ENCODE results near the gene ENHO.

The ENHO gene

GRCh38 chr9:34524349-34524748, 1.6 kb upstream of the ENHO start:
- DNase-seq (ENCODE audit: low spot score), result no peak

- no peak for DNase-seq (ENCODE audit: low spot score)
Measured at GRCh38 chr9:34522091-34522887, 501 bp downstream of the ENHO start.

- no peak for DNase-seq (ENCODE audit: low spot score)
Measured at GRCh38 chr9:34521406-34522045, 1.3 kb downstream of the ENHO start.

GRCh38 chr9:34520505-34521385, 2.0 kb downstream of the ENHO start:
- no peak for DNase-seq (ENCODE audit: low spot score)

DNA sequence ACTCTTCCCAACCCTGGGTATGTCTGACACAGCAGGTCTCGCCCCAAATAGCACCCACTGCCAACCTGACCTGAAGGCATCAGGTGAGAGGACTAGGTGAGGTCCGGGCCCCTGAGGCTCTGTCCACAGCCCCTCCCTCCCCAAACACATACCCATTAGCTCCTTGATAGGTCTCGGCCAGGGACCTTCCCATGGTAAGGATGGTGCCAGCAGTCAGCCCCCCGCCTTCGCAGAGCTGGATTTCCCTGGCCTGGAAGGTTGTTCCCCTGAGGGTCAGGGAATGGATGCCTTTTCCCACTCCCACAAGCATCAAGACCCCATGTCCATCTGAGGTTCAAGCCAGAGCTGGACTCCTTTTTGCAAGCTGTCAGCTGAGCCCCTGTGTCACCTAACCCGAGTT, 2.7 kb downstream of the ENHO start:
- no peak for DNase-seq (ENCODE audit: low spot score)

DNA sequence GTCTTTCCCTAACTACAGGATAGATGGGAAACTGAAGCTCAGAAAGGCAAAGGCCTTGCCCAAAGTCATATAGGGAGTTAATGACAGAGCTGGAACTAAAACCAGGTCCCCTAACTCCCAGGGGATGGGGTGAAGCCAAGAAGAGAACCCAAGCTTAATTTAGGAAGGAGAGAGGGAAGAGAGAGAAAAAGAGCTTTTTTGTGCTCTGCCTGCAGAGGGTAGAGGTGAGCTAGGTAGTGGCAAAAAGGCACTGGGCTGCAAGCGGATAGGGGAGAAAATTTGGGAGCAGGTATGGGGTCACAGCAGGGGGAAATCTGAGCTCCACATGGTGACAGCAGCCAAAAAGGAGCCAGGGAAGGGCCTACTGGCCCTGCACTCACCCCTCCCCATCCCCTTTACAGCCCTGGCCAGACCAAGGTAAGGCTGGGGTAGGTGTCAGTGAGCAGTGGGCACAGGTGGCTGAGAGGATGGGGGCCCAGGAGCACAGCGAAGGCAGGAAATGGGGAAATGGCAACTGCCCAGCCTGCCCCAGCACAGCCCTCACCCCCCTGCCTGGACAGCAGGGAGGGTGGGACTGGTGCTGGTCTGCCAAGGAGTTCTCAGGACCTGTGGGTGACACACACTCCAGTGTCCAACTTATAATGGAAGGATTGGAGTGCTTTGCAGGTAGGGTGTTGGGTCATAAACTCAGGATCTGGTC, 3.3 kb downstream of the ENHO start:
- no peak for DNase-seq (ENCODE audit: low spot score)

DNA sequence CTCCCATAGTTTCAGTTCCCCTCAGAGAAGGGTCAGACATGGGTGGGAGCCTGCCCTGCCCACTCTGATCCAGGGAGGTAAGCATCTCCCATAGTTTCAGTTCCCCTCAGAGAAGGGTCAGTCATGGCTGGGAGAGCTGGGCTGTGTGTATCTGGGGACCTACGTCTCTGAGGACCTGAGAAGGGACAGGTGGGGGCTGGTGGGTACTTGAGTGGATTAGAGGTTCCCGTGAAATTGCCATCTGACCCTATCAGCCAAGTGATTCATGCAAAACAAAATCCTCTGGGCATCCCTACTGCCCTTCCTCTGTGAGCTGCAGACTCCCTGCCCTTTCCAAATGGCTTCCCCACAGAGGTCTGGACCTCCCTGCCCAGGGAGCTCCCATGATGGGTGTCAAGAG, 3.9 kb downstream of the ENHO start:
- DNase-seq (ENCODE audit: low spot score), result no peak

DNA sequence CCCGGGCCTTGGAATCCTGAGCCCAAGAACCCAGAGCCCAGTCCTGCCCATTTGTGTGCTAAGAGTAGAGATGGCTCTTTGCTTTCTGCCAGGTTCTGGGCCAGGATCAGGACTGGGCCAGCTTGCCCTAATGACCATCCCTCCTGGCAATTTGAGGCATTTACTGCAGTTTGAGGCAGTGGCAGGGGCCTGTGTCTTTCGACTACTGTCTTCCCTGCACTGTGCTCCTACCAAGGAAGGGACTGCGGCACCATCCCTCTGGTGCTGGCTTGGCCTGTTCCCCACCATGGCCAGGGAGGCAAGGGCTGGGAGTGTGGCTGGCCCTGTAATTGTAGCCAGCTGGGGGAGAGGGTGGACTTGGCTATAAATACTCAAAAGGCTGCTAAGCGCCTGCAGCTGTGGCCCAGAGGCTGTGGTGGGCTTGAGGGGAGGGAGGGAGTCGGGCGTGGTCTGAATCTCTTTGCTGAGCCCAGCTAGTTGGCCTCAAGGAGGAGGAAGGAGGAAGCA, 4.6 kb downstream of the ENHO start:
- no peak for DNase-seq (ENCODE audit: low spot score)

DNA sequence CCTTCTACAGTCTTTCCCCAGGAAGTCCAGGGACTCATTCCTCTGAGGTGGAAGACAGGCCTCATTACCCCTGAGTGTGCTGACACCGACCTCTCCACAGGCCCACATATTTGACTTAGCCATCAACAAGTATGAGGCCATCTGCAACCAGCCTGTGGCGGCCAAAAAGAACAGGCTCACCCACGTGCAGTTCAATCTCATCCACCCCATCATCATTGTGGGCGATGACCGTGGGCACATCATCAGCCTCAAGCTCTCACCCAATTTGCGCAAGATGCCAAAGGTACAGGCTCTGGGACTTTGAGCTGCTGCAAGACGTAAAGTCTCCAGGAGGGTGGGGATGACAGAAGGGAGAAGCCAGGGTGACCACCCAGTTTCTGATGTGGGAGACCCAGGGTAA, 5.6 kb downstream of the ENHO start:
- no peak for DNase-seq (ENCODE audit: low spot score)

GRCh38 chr9:34515959-34516358, 6.8 kb downstream of the ENHO start:
- DNase-seq (ENCODE audit: low spot score), result no peak

GRCh38 chr9:34514816-34515215, 8.0 kb downstream of the ENHO start:
- no peak for DNase-seq (ENCODE audit: low spot score)

GRCh38 chr9:34514401-34514800, 8.4 kb downstream of the ENHO start:
- no peak for DNase-seq (ENCODE audit: low spot score)

GRCh38 chr9:34513567-34514214, 9.1 kb downstream of the ENHO start:
- no peak for DNase-seq (ENCODE audit: low spot score)

GRCh38 chr9:34512131-34513078, 10.4 kb downstream of the ENHO start:
- no peak for DNase-seq (ENCODE audit: low spot score)

DNA sequence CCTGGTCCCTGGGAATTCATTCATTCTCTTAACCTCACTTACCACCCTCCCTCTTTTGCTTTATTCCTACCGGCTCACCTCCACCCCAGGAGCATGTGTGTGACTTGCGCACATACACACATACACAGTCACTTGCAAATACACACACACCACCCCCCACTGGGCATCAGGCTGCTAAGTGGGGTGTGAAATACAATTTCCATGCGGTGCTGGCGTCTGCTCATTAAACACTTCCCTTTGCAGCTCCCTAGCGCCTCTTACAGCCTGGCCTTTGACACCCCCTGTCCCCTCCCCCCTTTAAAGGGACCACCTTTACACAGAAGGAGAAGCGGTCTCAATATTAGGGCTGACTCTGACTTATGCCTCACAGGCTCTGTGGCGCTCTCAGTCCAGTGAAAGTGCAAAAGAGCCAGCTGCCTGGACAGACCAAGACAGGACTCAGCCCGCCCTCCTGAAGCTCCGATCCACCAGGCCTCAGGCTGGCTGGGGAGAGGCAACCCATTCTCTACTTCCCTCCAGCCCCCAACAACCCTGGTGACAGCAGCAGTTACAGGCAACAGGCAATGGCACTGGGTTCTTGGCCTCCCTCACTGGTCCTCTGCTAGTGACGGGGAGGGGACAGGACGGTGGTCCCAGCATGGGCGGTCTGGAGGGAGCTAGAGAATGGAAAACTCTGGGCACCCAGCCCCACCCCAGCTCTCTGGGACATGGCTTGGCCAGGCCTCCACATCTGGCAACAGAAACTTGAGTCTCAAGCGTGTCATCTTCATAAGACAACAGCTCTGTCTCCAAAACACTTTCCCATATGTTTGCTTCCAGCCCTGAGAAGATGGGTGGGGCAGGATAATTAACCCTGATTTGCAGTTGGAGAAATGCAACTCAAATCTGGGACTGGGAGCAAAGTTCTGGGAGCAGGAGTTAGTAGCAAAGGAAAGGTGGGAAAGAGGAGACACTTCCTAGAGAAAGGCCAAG, 12.0 kb downstream of the ENHO start:
- no peak for DNase-seq (ENCODE audit: low spot score)

DNA sequence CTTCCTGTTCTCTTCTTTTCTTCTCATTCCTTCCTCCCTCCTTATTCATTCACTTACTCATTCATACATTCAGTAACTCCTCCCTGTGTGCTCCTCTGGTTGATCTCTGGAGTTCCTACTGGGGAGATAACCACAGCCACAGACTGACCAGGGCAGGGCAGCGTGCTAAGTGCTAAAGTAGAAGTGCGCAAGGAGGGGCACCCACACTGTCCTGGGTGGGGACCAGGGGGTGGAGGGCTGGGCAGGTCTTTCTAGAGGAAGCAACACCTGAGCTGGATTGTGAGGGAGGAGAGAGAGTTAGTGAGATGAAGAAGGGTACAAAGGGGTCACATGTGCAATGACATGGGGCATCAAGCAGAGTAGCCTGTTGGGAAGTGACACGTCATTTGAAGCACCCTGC, 13.8 kb downstream of the ENHO start:
- no peak for DNase-seq (ENCODE audit: low spot score)

GRCh38 chr9:34508463-34508862, 14.3 kb downstream of the ENHO start:
- DNase-seq (ENCODE audit: low spot score), result no peak

GRCh38 chr9:34507966-34508365, 14.8 kb downstream of the ENHO start:
- DNase-seq (ENCODE audit: low spot score), result no peak

DNA sequence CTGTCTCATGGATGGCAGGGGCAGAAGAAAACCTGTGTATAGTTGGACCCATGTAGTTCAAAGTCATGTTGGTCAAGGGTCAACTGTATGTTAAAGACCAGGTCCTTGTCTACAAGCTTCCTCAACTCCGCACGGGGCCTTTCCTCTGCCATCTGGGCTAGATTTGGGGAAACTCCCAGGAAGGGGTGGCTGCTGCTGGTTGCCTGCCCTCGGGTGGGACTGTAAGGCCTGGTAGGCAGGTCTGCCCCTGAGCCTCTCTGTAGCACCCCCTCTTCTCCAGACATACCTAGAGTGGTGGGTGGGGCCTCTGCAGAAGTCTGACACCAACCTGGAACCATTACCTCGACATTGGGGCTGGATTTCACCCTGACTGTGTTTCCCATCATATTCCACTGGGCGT, 15.2 kb downstream of the ENHO start:
- DNase-seq (ENCODE audit: low spot score), result no peak
